WTC11 (cell line): ENCODE results near the gene NAALAD2.

Source experiments
- CTCF ChIP-seq: fragments of 200-600 bp; IDR thresholded peaks from 2 replicates; pipeline ENCODE4 v1.8.0; 2022; ENCODE audit warnings: antibody characterized with exemption
- ELF4 ChIP-seq: sonication (generic); formaldehyde crosslinking; IDR thresholded peaks from 2 replicates; pipeline ENCODE4 v1.8.1; 2022; ENCODE audit warnings: low read depth, mild to moderate bottlenecking, moderate library complexity, missing genetic modification reagents
- USF1 ChIP-seq: sonication (generic); formaldehyde crosslinking; IDR thresholded peaks from 2 replicates; pipeline ENCODE4 v1.8.0; 2022; ENCODE audit warnings: mild to moderate bottlenecking, missing genetic modification reagents
- ZNF263 ChIP-seq: sonication (generic); formaldehyde crosslinking; IDR thresholded peaks from 2 replicates; pipeline ENCODE4 v1.8.1; 2022; ENCODE audit warnings: low read depth, mild to moderate bottlenecking, moderate library complexity, missing genetic modification reagents
- ZNF317 ChIP-seq: sonication (generic); formaldehyde crosslinking; IDR thresholded peaks from 2 replicates; pipeline ENCODE4 v1.8.1; 2023; ENCODE audit warnings: low read depth, mild to moderate bottlenecking, moderate library complexity, missing genetic modification reagents, borderline replicate concordance
- TF ChIP-seq, protein P1 (sequence below): sonication (generic); formaldehyde crosslinking; IDR thresholded peaks from 2 replicates; pipeline ENCODE4 v1.8.0; 2022; ENCODE audit warnings: mild to moderate bottlenecking, missing genetic modification reagents

GRCh38 chr11:90219438-90219837 lies 85.0 kb downstream of the NAALAD2 start:
- TF ChIP-seq CTCF = no peak
- TF ChIP-seq, protein P1, sequence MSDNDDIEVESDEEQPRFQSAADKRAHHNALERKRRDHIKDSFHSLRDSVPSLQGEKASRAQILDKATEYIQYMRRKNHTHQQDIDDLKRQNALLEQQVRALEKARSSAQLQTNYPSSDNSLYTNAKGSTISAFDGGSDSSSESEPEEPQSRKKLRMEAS (CRISPR knock-in tag) = no peak
- TF ChIP-seq ZNF317 (CRISPR knock-in tag) = no peak
- TF ChIP-seq ZNF263 (CRISPR knock-in tag) = no peak
- no peak for TF ChIP-seq USF1 (CRISPR knock-in tag)
- TF ChIP-seq ELF4 (CRISPR knock-in tag) = no peak
